K562 (cell line): Measurements from ENCODE around the gene METRNL. TPM values are rescaled to one million over a fixed set of nuclear protein-coding genes. Genes with fewer than 3 reads are reported as not detected.
"Not testable (repeated sequence)": the region's sequence is repeated elsewhere in the genome, so short reads cannot be mapped to it uniquely, and the experiment has no call there.

ENCODE experiments used
- ATAC-seq: fragments of 200-7000 bp; cut with Tn5 transposase; 3 replicates; pipeline ENCODE4 v1.9.1; 2020; ENCODE audit warnings: moderate library complexity
- BruUV-seq: library from RNA; stranded (reverse); fragments of 400-500 nt; replicated peaks from 2 replicates; lab custom pipeline; 2021; lab: Mats Ljungman, UMichigan
- CTCF ChIA-PET: fragments of 300-600 bp; formaldehyde crosslinking; extraction: SDS; loops from one replicate; lab custom pipeline; 2021; ENCODE audit warnings: low intra/inter-chr PET ratio; lab: Yijun Ruan, JAX
- POLR2A ChIA-PET: fragments of 300-600, 350-650 bp; sonication (Branson Sonifier 250); formaldehyde crosslinking; extraction: SDS; loops from one replicate; lab custom pipeline; 2021; ENCODE audit warnings: antibody characterized with exemption, inconsistent platforms; lab: Yijun Ruan, JAX
- DNase-seq, 4 experiments: peaks; one replicate each; pipeline versions ENCODE4 v3.0.0 to v3.0.0-alpha.2; 2011 to 2018; ENCODE audit warnings: low spot score in 3 of 4, mixed read lengths in 3 of 4; ENCODE audit errors: extremely low read depth in 1 of 4
- FAIRE-seq: peaks from 2 replicates; lab custom pipeline; 2011; peaks lifted over from hg19 to GRCh38; lab: Jason Lieb, UNC
- H2AFZ ChIP-seq: 2 replicates; pipeline ENCODE4 v1.6.0; 2011; ENCODE audit warnings: low read depth, low read length, control low read depth, inconsistent platforms
- H3K27ac ChIP-seq: fragments of 200-600 bp; 3 replicates; pipeline ENCODE4 v1.8.0; 2011; ENCODE audit warnings: low read depth, mild to moderate bottlenecking, control low read depth, inconsistent platforms, low read length, moderate library complexity, mixed read lengths; ENCODE audit errors: extremely low read depth
- H3K27me3 ChIP-seq, 2 experiments: fragments of 300-600 bp in 1 of 2; 2 replicates in 1 of 2; 3 replicates in 1 of 2; pipeline versions ENCODE4 v1.6.0 to v1.8.0; 2011; ENCODE audit warnings: inconsistent platforms in 2 of 2, low read length in 2 of 2, mild to moderate bottlenecking in 1 of 2, mixed read lengths in 1 of 2, moderate library complexity in 1 of 2; ENCODE audit not compliant: control insufficient read depth in 2 of 2, insufficient read depth in 2 of 2
- H3K36me3 ChIP-seq: fragments of 300-600 bp; 3 replicates; pipeline ENCODE4 v1.8.0; 2011; ENCODE audit warnings: mild to moderate bottlenecking, low read length, inconsistent platforms; ENCODE audit not compliant: control insufficient read depth, insufficient read depth
- H3K4me1 ChIP-seq, 2 experiments: fragments of 200-600 bp in 1 of 2; replicated peaks in 1 of 2; 2 replicates in 1 of 2; 3 replicates in 1 of 2; pipeline versions ENCODE4 v1.5.1 to v1.8.0; 2011; ENCODE audit warnings: inconsistent platforms in 2 of 2, low read length in 2 of 2, mild to moderate bottlenecking in 1 of 2, mixed read lengths in 1 of 2, moderate library complexity in 1 of 2; ENCODE audit not compliant: control insufficient read depth in 2 of 2, insufficient read depth in 2 of 2
- H3K4me2 ChIP-seq: 2 replicates; pipeline ENCODE4 v1.6.1; 2011; ENCODE audit warnings: low read length, control low read depth, inconsistent platforms, mixed read lengths; ENCODE audit not compliant: insufficient read depth
- H3K4me3 ChIP-seq: fragments of 200-600 bp; sonication (generic), shearing (Covaris generic); 2 replicates; pipeline ENCODE4 v1.5.1; 2016; ENCODE audit warnings: control low read depth, inconsistent platforms
- H3K79me2 ChIP-seq: fragments of 200-600 bp; 3 replicates; pipeline ENCODE4 v1.8.0; 2011; ENCODE audit warnings: low read length, inconsistent platforms; ENCODE audit not compliant: control insufficient read depth, insufficient read depth
- H3K9ac ChIP-seq, 2 experiments: 2 replicates each; pipeline versions ENCODE4 v1.6.0 to v1.6.1; 2011; ENCODE audit warnings: low read depth in 2 of 2, low read length in 2 of 2, control low read depth in 1 of 2, inconsistent platforms in 1 of 2, mild to moderate bottlenecking in 1 of 2, mixed read lengths in 1 of 2; ENCODE audit not compliant: insufficient read depth in 1 of 2
- H3K9me1 ChIP-seq: one replicate; pipeline ENCODE4 v1.6.0; 2011; ENCODE audit warnings: inconsistent platforms, mild to moderate bottlenecking, low read length, moderate library complexity; ENCODE audit not compliant: control insufficient read depth, insufficient read depth
- H3K9me3 ChIP-seq: replicated peaks from 2 replicates; pipeline ENCODE4 v1.5.1; 2011; ENCODE audit warnings: low read depth, low read length, inconsistent platforms; ENCODE audit not compliant: control insufficient read depth, insufficient read depth
- H4K20me1 ChIP-seq: replicated peaks from 2 replicates; pipeline ENCODE4 v1.6.1; 2011; ENCODE audit warnings: low read length, inconsistent platforms, mixed read lengths; ENCODE audit not compliant: control insufficient read depth, insufficient read depth
- BHLHE40 ChIP-seq: IDR thresholded peaks from 2 replicates; pipeline ENCODE4 v1.6.1; 2011; ENCODE audit warnings: low read length, improper control_type of control experiment
- IRF2 ChIP-seq: sonication (generic); formaldehyde crosslinking; IDR thresholded peaks from 2 replicates; pipeline ENCODE4 v1.8.1; 2022; ENCODE audit warnings: mild to moderate bottlenecking, missing genetic modification reagents
- KDM1A ChIP-seq, 2 experiments: fragments of 450-650 bp; IDR thresholded peaks; 2 replicates each; pipeline ENCODE4 v1.6.1; 2016; ENCODE audit warnings: mild to moderate bottlenecking in 2 of 2
- MAFK ChIP-seq: IDR thresholded peaks from 2 replicates; pipeline ENCODE4 v1.6.1; 2011; ENCODE audit warnings: low read length, improper control_type of control experiment
- NEUROD1 ChIP-seq: fragments of 150-350 bp; IDR thresholded peaks from 2 replicates; pipeline ENCODE4 v1.6.1; 2014; ENCODE audit warnings: borderline replicate concordance, low read length, low read depth; ENCODE audit not compliant: partially characterized antibody
- POLR2B ChIP-seq: fragments of 450-650 bp; IDR thresholded peaks from 2 replicates; pipeline ENCODE4 v1.6.1; 2018; ENCODE audit warnings: low read depth; ENCODE audit not compliant: partially characterized antibody
- SMARCB1 ChIP-seq: IDR thresholded peaks from 2 replicates; pipeline ENCODE4 v1.6.1; 2011; ENCODE audit warnings: improper control_type of control experiment, low read depth; ENCODE audit not compliant: insufficient read length
- ZNF165 ChIP-seq: fragments of 250-450 bp; sonication (Bioruptor Pico); IDR thresholded peaks from 2 replicates; pipeline ENCODE4 v1.4.0; 2020; ENCODE audit warnings: borderline replicate concordance
- WGBS: fragments of 100-300 bp; shearing (Covaris generic); methylation state at CpG from one replicate; pipeline ENCODE4 v1.1.6; 2016; ENCODE audit warnings: low coverage, mixed read lengths; ENCODE audit not compliant: insufficient coverage; ENCODE audit errors: missing lambda C conversion rate; 5-methylcytosine and 5-hydroxymethylcytosine counted together
- in situ Hi-C: fragments of 300-500 bp; cut with MboI; formaldehyde crosslinking; loops from 4 replicates; pipeline ENCODE4 v1.15.0; 2018; ENCODE audit warnings: inconsistent platforms, mixed read lengths
- intact Hi-C: fragments of 100-400 bp; cut with micrococcal nuclease; formaldehyde crosslinking; loops from 2 replicates; pipeline ENCODE4 v1.14.2; 2022
- polyA plus RNA-seq, 8 experiments: library from polyadenylated mRNA; depleted of rRNA in 4 of 8; stranded (reverse) in 5 of 8; unstranded in 3 of 8; fragments of >200 nt; fragmentation: Nextera tagmentation in 2 of 8; fragmentation: Illumina TruSeq in 1 of 8; extraction: Ambion mirVana in 2 of 8; extraction: Trizol in 1 of 8; gene quantifications; 2 replicates each; pipeline versions ENCODE4 v1.2.1 to v1.2.3, GENCODE V29; 2011 to 2014; ENCODE audit warnings: inconsistent platforms in 1 of 8, missing spikeins in 1 of 8
- total RNA-seq, 7 experiments: library from RNA; depleted of rRNA in 6 of 7; stranded (reverse); fragments of >200 nt in 6 of 7; fragmentation: Illumina TruSeq in 2 of 7; extraction: Trizol in 2 of 7; gene quantifications; 2 replicates each; pipeline versions ENCODE4 v1.2.1 to v1.2.3, GENCODE V29; 2011 to 2021; ENCODE audit warnings: low replicate concordance in 1 of 7

Gene METRNL
- total and polyA plus RNA-seq, 9 of the 15 experiments (the other 6 are each of a cell fraction or from before 2014, with no cell fraction given): 0.17 to 31.8 (median 2.9) TPM

DNA sequence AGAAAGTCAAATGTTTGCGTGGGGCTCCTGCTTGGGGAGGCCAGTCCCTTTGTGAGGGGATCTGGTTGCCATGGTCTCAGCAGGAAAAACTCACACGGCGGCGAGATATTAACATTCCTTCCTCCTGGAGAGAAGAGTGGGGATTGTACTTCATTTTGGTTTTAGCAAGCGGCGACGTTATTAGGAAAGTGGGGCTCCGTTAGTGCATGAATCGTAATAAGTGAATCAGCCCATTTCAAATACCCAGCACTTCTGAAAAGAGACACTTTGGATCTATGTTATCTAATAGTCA is 41.6 kb upstream of the METRNL start:
- Histone ChIP-seq H3K9me1 (no peaks in the 10 kb centered on the region), H3K27me3 (no peaks in the 10 kb centered on the region), H3K36me3 (peaks cover 47% of the 10 kb centered on the region; the same call in 2 of the 3 replicates), H3K4me1 (no peaks in the 10 kb centered on the region; a peak in 1 of 5 replicates), H4K20me1 (no peaks in the 10 kb centered on the region), H3K9me3 (peaks cover 16% of the 10 kb centered on the region), H3K4me3 (no peak overlapping the region), H3K4me2 (no peak overlapping the region), H3K27ac (no peak overlapping the region), H3K9ac (no peak overlapping the region), H3K79me2 (no peaks in the 10 kb centered on the region), H2AFZ (no peak overlapping the region)
- POLR2A ChIA-PET: no interaction called here
- DNase-seq (no peak), ATAC-seq (no peak), FAIRE-seq (no peak)
- WGBS: 92% methylated on average over 9 of the region's 9 CpGs
- no TSS peak for BruUV-seq
- CTCF ChIA-PET: no interaction called here
- intact Hi-C loops: no loop called here
- TF ChIP-seq SMARCB1 (no peak), POLR2B (no peak), BHLHE40 (no peak), IRF2 (CRISPR knock-in tag) (no peak), NEUROD1 (no peak), KDM1A (IDR thresholded peaks at IDR 0.05) (no peak), MAFK (no peak), ZNF165 (CRISPR knock-in tag) (no peak)
- TF ChIP-seq, all 486 proteins: peak for 0
- in situ Hi-C loops: no loop called here

DNA sequence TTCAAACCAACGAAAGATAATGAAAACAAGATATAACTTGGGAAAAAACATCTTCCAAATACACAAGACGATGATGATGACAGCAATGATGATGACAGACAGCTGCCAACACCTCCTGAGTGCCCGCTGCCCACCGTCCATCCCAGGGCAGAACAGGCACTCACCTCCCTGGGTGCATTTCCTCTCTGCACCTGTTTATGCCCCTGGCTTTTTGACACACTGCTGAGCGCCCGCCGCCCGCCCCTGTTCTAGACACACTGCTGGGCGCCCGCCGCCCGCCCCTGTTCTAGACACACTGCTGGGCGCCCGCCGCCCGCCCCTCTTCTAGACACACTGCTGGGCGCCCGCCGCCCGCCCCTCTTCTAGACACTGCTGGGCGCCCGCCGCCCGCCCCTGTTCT is 40.4 kb upstream of the METRNL start:
- H4K20me1 ChIP-seq, H3K27me3 ChIP-seq, H2AFZ ChIP-seq, H3K27ac ChIP-seq, H3K4me3 ChIP-seq, CTCF ChIA-PET, FAIRE-seq, in situ Hi-C loops, H3K9me1 ChIP-seq, H3K79me2 ChIP-seq, BruUV-seq, ATAC-seq, H3K4me1 ChIP-seq, H3K9ac ChIP-seq, DNase-seq, H3K4me2 ChIP-seq, POLR2A ChIA-PET, intact Hi-C loops: not testable (repeated sequence)
- 90% methylated on average over 4 of the region's 24 CpGs for WGBS
- Histone ChIP-seq H3K36me3 (peaks cover 47% of the 10 kb centered on the region; the same call in 2 of the 3 replicates), H3K9me3 (peaks cover 16% of the 10 kb centered on the region)
